NCI-H2196 treated with DMSO at 0.1 percent for 48 hours (cell line): Measurements from ENCODE around the gene APOC1.

Experiments used
- DNase-seq: peaks from one replicate; lab custom pipeline; 2025; ENCODE audit not compliant: unreplicated experiment; lab: John Stamatoyannopoulos, UW

Gene APOC1

DNA sequence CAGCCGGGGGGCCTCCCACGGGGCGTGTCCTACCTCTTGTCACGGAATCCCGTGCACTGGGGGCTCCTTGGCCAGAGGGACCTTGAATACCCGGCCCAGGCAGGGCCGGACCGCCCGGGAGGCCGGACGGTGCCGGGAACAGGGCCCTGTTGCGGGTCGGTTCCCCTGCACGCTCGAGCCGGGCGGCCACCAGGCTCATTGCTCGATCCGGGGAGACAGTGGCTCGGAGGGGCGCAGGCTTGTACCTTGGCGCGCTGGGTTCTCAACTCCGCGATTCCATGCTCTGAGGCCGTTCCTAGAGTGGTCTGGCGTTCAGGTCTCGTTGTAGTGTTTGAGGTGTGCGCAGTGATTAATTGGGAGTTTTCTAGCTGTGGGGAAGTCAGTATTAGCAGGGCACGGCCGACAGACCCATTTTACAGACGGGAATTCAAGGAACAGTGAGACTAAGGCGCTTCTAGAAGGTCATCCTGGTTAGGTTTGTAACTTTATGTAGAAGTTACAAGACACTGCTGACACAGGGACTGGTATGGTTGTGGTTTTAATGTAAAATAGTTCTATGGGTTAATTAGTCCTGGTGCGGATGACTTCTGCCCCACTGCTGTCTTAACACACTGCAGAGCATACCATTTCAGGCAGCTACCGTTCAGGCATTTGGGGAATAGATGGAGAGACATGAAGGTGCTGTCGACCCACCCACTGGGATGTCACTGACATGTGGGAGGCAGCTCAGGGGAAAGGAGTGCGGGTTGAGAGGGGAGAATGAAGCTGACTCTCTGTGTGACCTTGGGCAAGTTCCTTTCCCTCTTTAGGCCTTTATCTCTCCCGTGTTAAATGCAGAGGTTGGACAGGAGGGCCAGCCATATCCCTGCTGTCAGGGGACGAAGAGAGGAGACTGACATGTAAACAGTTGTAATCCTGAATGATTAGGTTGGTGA lies 41.4 kb downstream of the APOC1 start:
- no peak for DNase-seq

DNA sequence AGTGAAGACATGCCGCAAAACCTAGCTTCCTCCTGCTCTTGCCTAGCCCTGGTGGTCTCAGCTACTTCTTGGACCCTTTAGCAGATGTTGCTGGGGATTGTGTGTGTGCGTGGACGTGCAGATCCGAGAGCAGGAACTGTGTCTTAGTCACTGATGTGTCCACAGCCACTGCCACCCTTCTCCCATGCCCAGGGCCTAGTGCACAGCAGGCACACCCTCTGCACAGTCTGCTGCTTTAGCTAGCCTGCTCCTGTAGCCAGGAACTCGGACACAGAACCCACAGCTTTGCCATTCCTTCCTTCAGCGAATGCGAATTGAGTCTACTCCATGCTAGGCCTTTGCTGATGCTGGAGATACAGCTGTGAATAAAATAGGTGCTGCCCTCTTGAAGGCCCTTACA lies 43.1 kb downstream of the APOC1 start:
- DNase-seq: no peak

DNA sequence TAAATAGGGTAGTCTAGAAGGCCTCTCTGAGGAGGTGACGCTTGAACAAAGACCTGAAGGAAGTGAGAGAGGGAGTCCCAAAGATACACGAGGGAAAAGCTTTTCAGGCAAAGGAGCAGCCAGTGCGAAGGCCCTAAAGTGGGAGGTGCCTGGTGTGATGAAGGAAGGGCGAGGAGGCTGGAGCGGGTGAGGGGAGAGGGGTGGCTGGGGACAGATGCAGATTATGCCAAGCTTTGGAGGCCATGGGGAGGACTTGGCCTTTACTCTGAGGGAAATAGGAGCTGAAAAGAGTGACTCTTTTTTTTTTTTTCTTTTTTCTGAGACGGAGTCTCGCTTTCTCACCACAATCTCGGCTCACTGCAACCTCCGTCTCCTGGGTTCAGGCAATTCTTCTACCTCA lies 43.7 kb downstream of the APOC1 start:
- no peak for DNase-seq

DNA sequence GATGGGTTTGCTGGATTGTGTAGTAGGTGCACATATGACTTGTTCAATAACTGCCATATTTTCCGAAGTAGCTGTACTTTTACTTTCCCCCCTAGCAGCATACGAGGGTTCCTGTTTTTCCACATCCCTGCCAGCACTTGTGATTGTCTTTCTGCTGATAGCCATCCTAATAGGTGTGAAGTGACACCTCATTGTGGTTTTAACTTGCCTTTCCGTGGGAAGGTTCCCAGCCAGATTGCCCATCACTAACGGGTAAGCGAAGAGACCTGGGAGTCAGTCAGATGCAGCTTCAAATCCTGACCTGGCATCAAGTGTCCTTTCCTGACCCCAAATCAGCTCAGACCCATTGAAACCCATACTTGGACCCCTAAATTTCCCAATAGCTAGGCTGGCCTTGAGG lies 45.3 kb downstream of the APOC1 start:
- no peak for DNase-seq

DNA sequence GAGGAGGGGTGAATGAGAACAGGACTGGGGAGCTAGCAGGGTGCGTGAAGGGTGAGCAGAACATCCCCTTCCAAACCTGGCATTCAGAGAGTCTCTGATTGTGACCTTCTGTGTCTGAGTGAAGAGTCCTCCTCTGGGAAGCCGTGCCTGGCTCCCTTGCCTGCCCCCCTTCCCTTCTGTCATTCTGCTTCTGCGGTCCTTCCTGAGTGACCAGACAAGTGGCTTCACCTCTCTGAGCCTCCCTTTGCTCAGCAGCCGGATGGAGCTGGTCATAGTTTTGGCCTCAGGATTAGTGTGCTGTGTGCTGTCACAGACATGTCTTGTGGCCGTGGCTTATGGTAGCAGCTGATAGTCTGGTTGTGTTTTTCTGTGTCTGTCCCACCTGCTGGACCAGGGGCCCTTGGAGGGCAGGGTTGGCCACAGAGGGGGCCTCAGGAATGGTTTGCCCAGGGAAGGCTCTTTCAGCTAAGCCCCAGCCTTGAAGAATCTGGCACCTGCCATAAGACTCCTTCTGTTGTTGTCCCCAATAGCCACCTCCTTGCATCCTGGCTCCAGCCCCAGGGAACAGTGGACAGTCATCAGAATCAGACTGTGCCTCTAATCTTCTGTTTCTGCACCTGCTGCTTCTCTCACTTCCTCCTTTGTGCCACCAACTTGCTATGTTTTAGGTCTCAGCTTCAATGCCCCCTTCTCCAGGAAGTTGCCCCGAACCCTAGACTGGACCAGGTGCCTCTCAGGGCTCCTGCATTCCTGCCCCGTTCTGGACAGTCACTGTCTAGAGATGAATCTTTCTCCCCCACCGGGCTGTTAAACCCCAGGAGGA lies 46.7 kb downstream of the APOC1 start:
- DNase-seq: no peak

DNA sequence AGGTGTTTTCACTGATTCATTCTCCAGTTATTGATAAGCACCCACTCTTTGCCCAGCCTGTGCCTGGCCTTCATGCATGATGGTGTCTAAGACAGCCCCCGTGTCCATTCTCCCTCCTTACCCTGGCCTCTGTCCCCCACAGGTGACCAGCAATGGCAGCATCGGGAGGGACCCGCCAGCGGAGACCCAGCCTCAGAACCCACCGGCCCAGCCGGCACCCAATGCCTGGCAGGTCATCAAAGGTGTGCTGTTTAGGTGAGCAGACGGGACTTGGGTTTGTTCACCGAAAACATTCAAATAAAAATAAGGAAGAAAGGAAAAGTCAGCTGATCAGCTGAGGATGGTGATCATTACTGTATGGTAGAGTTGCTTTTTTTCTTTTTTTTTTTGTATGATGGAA lies 47.4 kb downstream of the APOC1 start:
- DNase-seq: no peak

DNA sequence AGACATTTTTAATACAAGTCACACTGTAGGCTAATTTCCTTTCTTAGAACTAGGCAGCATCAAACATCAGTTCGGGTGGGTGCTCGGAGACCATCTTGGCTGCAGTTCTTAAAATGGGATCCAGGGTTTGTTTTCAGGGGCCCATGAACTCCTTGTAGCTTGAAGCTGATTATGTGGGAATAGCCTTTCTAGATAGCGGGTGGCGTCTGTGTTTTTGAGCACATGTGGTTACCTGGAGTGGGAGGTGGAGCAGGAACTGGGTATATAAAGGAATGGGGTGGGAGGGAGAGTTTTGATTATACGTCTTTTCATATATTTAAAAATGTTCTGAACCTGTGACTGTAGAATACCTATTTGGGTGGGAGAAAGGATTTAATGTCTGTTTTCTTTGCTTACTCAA lies 53.7 kb downstream of the APOC1 start:
- DNase-seq: no peak

DNA sequence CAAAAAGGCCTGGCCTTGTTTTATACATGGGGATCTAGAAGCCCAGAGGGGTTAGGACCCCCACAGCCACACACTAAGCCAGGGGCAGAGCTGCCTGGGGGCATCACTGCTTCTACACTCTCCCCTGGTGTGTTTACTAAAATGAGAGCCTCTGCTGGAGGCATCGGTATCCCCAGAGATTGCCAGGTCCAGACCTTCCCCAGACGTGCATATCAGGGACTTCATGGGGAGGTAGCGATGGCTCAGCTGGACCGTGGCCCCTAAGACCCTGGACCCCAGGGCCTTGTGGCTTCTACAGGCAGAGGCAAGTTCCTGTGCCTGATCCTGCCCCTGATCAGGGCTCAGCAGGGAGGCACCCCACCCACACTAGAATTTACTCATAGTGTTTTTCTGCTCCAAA lies 54.3 kb downstream of the APOC1 start:
- no peak for DNase-seq
